HepG2 (cell line): ENCODE measurements around the gene FKBP10. TPM values are rescaled to one million over a fixed set of nuclear protein-coding genes. Genes with fewer than 3 reads are reported as not detected.
A peak's percentile ranks its signal among the peaks of the same experiment; 100 is the strongest.

ENCODE experiments used
- HMG20B ChIP-seq: conservative IDR thresholded peaks from 2 replicates; pipeline ENCODE4 v1.6.1; 2016; ENCODE audit warnings: missing genetic modification reagents, missing compliant biosample characterization
- IKZF1 ChIP-seq: fragments of 450-650 bp; IDR thresholded peaks from 2 replicates; pipeline ENCODE4 v1.7.1; 2016
- NPAS2 ChIP-seq: sonication (generic); formaldehyde crosslinking; IDR thresholded peaks from 2 replicates; pipeline ENCODE4 v1.8.0; 2022; ENCODE audit warnings: mild to moderate bottlenecking, missing genetic modification reagents, borderline replicate concordance
- NRL ChIP-seq: sonication (generic); formaldehyde crosslinking; IDR thresholded peaks from 2 replicates; pipeline ENCODE4 v1.5.0; 2020; ENCODE audit warnings: missing genetic modification reagents, mild to moderate bottlenecking, moderate library complexity, borderline replicate concordance
- PAWR ChIP-seq: sonication (generic); formaldehyde crosslinking; IDR thresholded peaks from 2 replicates; pipeline ENCODE4 v1.4.0; 2020; ENCODE audit warnings: missing genetic modification reagents, mild to moderate bottlenecking, borderline replicate concordance
- POGZ ChIP-seq: sonication (generic); formaldehyde crosslinking; IDR thresholded peaks from 2 replicates; pipeline ENCODE4 v1.4.0; 2020; ENCODE audit warnings: mild to moderate bottlenecking, missing genetic modification reagents
- RFXAP ChIP-seq: sonication (generic); formaldehyde crosslinking; IDR thresholded peaks from 2 replicates; pipeline ENCODE4 v1.4.0; 2020; ENCODE audit warnings: missing genetic modification reagents, borderline replicate concordance
- SAFB2 ChIP-seq: sonication (generic); formaldehyde crosslinking; IDR thresholded peaks from 2 replicates; pipeline ENCODE4 v1.5.1; 2020; ENCODE audit warnings: missing genetic modification reagents, low read depth, mild to moderate bottlenecking, borderline replicate concordance
- SMAD9 ChIP-seq: sonication (generic); formaldehyde crosslinking; IDR thresholded peaks from 2 replicates; pipeline ENCODE4 v1.5.1; 2020; ENCODE audit warnings: mild to moderate bottlenecking, missing genetic modification reagents
- TAF15 ChIP-seq: fragments of 200-400 bp; formaldehyde crosslinking; IDR thresholded peaks from one replicate; pipeline ENCODE4 v1.6.1; 2018; ENCODE audit warnings: mild to moderate bottlenecking, low read depth, low read length; ENCODE audit not compliant: poor library complexity, severe bottlenecking
- ZFP90 ChIP-seq: sonication (generic); formaldehyde crosslinking; IDR thresholded peaks from 2 replicates; pipeline ENCODE4 v1.8.0; 2022; ENCODE audit warnings: missing genetic modification reagents, mild to moderate bottlenecking, inconsistent platforms, borderline replicate concordance
- ZFX ChIP-seq: sonication (generic); formaldehyde crosslinking; IDR thresholded peaks from 2 replicates; pipeline ENCODE4 v1.4.0; 2020; ENCODE audit warnings: mild to moderate bottlenecking, low read depth, missing genetic modification reagents, moderate library complexity
- ZNF33B ChIP-seq: sonication (generic); formaldehyde crosslinking; IDR thresholded peaks from 2 replicates; pipeline ENCODE4 v1.5.1; 2020; ENCODE audit warnings: mild to moderate bottlenecking, missing genetic modification reagents
- ZNF543 ChIP-seq: sonication (generic); formaldehyde crosslinking; IDR thresholded peaks from 2 replicates; pipeline ENCODE4 v1.4.0; 2020; ENCODE audit warnings: mild to moderate bottlenecking, missing genetic modification reagents
- ZNF614 ChIP-seq: IDR thresholded peaks from 2 replicates; pipeline ENCODE4 v1.6.1; 2018; ENCODE audit warnings: missing biosample characterization, missing genetic modification reagents, inconsistent platforms, borderline replicate concordance
- ZNF737 ChIP-seq: sonication (generic); formaldehyde crosslinking; IDR thresholded peaks from 2 replicates; pipeline ENCODE4 v1.5.0; 2020; ENCODE audit warnings: missing genetic modification reagents, mild to moderate bottlenecking, borderline replicate concordance
- ZNF772 ChIP-seq: sonication (generic); formaldehyde crosslinking; IDR thresholded peaks from 2 replicates; pipeline ENCODE4 v1.5.0; 2020; ENCODE audit warnings: mild to moderate bottlenecking, missing genetic modification reagents
- polyA plus RNA-seq, 8 experiments: library from polyadenylated mRNA; depleted of rRNA in 3 of 8; stranded (reverse) in 7 of 8; unstranded in 1 of 8; fragments of >200 nt; fragmentation: Illumina TruSeq in 4 of 8; extraction: Trizol in 4 of 8; gene quantifications; 2 replicates each; pipeline versions ENCODE4 v1.2.1 to v1.2.3, GENCODE V29; 2011 to 2016; ENCODE audit warnings: low read depth in 4 of 8, missing spikeins in 1 of 8, mixed read lengths in 1 of 8; ENCODE audit not compliant: insufficient read depth in 1 of 8
- total RNA-seq, 5 experiments: library from RNA; depleted of rRNA; stranded (reverse); fragments of >200 nt; fragmentation: Illumina TruSeq; extraction: Trizol; gene quantifications; 2 replicates each; pipeline ENCODE4 v1.2.3, GENCODE V29; 2016; ENCODE audit warnings: low read depth in 1 of 5
- TF ChIP-seq, protein P1 (sequence below): sonication (generic); formaldehyde crosslinking; IDR thresholded peaks from 2 replicates; pipeline ENCODE4 v1.8.0; 2022; ENCODE audit warnings: mild to moderate bottlenecking, missing genetic modification reagents, moderate library complexity
- TF ChIP-seq, protein P2 (sequence below): sonication (generic); IDR thresholded peaks from 2 replicates; pipeline ENCODE4 v1.6.1; 2016; ENCODE audit warnings: low read depth, borderline replicate concordance
- TF ChIP-seq, protein P3 (sequence below): sonication (generic); formaldehyde crosslinking; IDR thresholded peaks from 2 replicates; pipeline ENCODE4 v1.8.1; 2023; ENCODE audit warnings: missing genetic modification reagents, mild to moderate bottlenecking, borderline replicate concordance
- TF ChIP-seq, protein P4 (sequence below): sonication (generic); formaldehyde crosslinking; IDR thresholded peaks from 2 replicates; pipeline ENCODE4 v1.5.0; 2020; ENCODE audit warnings: mild to moderate bottlenecking, missing genetic modification reagents
- TF ChIP-seq, protein P5 (sequence below): sonication (generic); formaldehyde crosslinking; IDR thresholded peaks from 2 replicates; pipeline ENCODE4 v1.5.1; 2020; ENCODE audit warnings: missing genetic modification reagents, mild to moderate bottlenecking, borderline replicate concordance
- TF ChIP-seq, protein P6 (sequence below): sonication (generic); formaldehyde crosslinking; IDR thresholded peaks from 2 replicates; pipeline ENCODE4 v1.5.1; 2020; ENCODE audit warnings: mild to moderate bottlenecking, missing genetic modification reagents, moderate library complexity

The FKBP10 gene
- total and polyA plus RNA-seq, 2 of the 13 experiments (the other 11 are each of a cell fraction or from before 2014, with no cell fraction given), result 149 to 573 TPM

DNA sequence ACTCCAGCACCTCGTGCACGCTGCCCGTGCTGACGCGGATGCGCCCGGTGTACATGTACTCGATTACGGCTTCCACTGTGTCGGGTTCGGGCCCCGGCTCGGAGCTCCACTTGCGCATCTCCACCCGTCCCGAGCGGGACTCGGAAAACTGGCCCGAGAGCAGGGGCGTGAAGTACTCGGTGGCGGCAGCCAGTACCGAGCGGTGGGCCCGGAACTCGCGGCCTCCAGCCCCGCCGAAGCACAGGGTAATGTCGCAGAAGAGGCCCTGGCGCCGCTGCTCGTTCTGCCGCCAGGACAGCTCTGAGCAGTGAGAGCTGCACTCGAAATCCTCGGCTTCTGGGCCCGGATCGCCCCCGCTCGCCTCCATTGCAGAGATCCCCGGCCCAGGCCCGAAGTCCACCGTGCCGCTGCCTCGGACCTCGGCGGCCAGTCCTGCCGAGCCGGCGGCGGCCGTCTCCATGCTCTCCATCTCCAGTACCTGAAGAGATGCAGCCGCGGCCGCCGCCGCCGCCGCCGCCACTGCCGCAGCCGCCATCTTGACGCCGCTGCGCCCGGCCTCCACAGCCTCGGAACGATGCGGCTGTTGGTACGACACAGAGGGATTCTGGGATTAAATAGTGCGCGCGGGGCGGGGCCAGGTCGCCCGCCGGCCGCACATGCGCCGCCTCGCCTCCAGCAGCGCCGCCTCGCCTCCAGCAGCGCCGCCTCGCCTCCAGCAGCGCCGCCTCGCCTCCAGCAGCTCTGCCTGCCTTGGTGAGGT lies 52.2 kb downstream of the FKBP10 start, which contains the start of gene KLHL11 (continued):
- TF ChIP-seq RFXAP (CRISPR knock-in tag) (peak; percentile 90; the same call in 1 of the 2 replicates), ZNF614 (CRISPR knock-in tag) (peak; percentile 48; the same call in 1 of the 2 replicates), ZFP90 (CRISPR knock-in tag) (peak; percentile 23; the same call in 1 of the 2 replicates), SMAD9 (CRISPR knock-in tag) (0 out of 2 replicates have a peak, but pooled peaks have one; percentile 69), ZFX (CRISPR knock-in tag) (peak; percentile 97), ZNF772 (peak; percentile 88), NRL (CRISPR knock-in tag) (peak; percentile 54; the same call in 1 of the 2 replicates), TAF15 (peak; percentile 11), IKZF1 (no peak), ZNF737 (CRISPR knock-in tag) (no peak), ZNF543 (CRISPR knock-in tag) (peak; percentile 93), PAWR (CRISPR knock-in tag) (0 out of 2 replicates have a peak, but pooled peaks have one; percentile 25), NPAS2 (CRISPR knock-in tag) (no peak), SAFB2 (peak; percentile 27; the same call in 1 of the 2 replicates), ZNF33B (CRISPR knock-in tag) (peak; percentile 16; the same call in 1 of the 2 replicates), HMG20B (no peak; the same call in none of the 2 replicates), POGZ (CRISPR knock-in tag) (no peak)
- TF ChIP-seq, protein P1, sequence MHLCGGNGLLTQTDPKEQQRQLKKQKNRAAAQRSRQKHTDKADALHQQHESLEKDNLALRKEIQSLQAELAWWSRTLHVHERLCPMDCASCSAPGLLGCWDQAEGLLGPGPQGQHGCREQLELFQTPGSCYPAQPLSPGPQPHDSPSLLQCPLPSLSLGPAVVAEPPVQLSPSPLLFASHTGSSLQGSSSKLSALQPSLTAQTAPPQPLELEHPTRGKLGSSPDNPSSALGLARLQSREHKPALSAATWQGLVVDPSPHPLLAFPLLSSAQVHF (CRISPR knock-in tag), result peak; percentile 60; the same call in 1 of the 2 replicates
- TF ChIP-seq, protein P2, sequence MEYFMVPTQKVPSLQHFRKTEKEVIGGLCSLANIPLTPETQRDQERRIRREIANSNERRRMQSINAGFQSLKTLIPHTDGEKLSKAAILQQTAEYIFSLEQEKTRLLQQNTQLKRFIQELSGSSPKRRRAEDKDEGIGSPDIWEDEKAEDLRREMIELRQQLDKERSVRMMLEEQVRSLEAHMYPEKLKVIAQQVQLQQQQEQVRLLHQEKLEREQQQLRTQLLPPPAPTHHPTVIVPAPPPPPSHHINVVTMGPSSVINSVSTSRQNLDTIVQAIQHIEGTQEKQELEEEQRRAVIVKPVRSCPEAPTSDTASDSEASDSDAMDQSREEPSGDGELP, result peak; percentile 60; the same call in 1 of the 2 replicates
- TF ChIP-seq, protein P3, sequence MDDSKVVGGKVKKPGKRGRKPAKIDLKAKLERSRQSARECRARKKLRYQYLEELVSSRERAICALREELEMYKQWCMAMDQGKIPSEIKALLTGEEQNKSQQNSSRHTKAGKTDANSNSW (CRISPR knock-in tag), result peak; percentile 6; the same call in 1 of the 2 replicates
- TF ChIP-seq, protein P4, sequence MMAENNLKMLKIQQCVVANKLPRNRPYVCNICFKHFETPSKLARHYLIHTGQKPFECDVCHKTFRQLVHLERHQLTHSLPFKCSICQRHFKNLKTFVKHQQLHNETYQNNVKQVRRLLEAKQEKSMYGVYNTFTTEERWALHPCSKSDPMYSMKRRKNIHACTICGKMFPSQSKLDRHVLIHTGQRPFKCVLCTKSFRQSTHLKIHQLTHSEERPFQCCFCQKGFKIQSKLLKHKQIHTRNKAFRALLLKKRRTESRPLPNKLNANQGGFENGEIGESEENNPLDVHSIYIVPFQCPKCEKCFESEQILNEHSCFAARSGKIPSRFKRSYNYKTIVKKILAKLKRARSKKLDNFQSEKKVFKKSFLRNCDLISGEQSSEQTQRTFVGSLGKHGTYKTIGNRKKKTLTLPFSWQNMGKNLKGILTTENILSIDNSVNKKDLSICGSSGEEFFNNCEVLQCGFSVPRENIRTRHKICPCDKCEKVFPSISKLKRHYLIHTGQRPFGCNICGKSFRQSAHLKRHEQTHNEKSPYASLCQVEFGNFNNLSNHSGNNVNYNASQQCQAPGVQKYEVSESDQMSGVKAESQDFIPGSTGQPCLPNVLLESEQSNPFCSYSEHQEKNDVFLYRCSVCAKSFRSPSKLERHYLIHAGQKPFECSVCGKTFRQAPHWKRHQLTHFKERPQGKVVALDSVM (CRISPR knock-in tag), result peak; percentile 90
- TF ChIP-seq, protein P5, sequence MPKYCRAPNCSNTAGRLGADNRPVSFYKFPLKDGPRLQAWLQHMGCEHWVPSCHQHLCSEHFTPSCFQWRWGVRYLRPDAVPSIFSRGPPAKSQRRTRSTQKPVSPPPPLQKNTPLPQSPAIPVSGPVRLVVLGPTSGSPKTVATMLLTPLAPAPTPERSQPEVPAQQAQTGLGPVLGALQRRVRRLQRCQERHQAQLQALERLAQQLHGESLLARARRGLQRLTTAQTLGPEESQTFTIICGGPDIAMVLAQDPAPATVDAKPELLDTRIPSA (CRISPR knock-in tag), result peak; percentile 93; the same call in 1 of the 2 replicates
- TF ChIP-seq, protein P6, sequence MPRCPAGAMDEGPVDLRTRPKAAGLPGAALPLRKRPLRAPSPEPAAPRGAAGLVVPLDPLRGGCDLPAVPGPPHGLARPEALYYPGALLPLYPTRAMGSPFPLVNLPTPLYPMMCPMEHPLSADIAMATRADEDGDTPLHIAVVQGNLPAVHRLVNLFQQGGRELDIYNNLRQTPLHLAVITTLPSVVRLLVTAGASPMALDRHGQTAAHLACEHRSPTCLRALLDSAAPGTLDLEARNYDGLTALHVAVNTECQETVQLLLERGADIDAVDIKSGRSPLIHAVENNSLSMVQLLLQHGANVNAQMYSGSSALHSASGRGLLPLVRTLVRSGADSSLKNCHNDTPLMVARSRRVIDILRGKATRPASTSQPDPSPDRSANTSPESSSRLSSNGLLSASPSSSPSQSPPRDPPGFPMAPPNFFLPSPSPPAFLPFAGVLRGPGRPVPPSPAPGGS (CRISPR knock-in tag), result peak; percentile 57
